ENCODE measurements around the gene MEA1.

MEA1 gene

GRCh38 chr6:43013843-43014433, at the start of gene MEA1, which contains the start of gene KLHDC3:
MEA1 (minus strand) TSS chr6:43013946; CDS start chr6:43013813, 133 bp downstream.
KLHDC3 (plus strand) TSS chr6:43014249; CDS start chr6:43017193, 2,944 bp downstream.
- peak; percentile 99 for DNase-seq (ENCODE audit: low spot score)
- TF ChIP-seq, protein P1, sequence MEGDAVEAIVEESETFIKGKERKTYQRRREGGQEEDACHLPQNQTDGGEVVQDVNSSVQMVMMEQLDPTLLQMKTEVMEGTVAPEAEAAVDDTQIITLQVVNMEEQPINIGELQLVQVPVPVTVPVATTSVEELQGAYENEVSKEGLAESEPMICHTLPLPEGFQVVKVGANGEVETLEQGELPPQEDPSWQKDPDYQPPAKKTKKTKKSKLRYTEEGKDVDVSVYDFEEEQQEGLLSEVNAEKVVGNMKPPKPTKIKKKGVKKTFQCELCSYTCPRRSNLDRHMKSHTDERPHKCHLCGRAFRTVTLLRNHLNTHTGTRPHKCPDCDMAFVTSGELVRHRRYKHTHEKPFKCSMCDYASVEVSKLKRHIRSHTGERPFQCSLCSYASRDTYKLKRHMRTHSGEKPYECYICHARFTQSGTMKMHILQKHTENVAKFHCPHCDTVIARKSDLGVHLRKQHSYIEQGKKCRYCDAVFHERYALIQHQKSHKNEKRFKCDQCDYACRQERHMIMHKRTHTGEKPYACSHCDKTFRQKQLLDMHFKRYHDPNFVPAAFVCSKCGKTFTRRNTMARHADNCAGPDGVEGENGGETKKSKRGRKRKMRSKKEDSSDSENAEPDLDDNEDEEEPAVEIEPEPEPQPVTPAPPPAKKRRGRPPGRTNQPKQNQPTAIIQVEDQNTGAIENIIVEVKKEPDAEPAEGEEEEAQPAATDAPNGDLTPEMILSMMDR (IDR thresholded peaks at IDR 0.05; ENCODE audit: extremely low read depth, missing control alignments): no peak

DNA sequence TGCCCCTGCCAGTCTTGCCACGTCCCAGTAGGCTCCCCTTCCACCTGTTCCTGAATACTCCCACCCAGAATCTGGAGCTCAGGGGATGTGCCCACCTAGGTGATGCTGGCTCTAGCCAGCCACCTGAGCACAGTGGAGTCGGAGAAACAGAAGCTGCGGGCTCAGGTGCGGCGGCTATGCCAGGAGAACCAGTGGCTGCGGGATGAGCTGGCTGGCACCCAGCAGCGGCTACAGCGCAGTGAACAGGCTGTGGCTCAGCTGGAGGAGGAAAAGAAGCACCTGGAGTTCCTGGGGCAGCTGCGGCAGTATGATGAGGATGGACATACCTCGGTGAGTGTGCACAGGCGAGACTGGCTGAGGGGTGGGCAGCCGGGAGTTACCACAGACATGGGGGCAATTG, 49.1 kb upstream of the MEA1 start:
- DNase-seq (ENCODE audit: low spot score): no peak
- TF ChIP-seq, protein P1 (IDR thresholded peaks at IDR 0.05; ENCODE audit: extremely low read depth, missing control alignments): no peak

- no peak for DNase-seq (ENCODE audit: low spot score)
These were observed 48.1 kb upstream of the MEA1 start for GRCh38 chr6:43061861-43062260.

DNA sequence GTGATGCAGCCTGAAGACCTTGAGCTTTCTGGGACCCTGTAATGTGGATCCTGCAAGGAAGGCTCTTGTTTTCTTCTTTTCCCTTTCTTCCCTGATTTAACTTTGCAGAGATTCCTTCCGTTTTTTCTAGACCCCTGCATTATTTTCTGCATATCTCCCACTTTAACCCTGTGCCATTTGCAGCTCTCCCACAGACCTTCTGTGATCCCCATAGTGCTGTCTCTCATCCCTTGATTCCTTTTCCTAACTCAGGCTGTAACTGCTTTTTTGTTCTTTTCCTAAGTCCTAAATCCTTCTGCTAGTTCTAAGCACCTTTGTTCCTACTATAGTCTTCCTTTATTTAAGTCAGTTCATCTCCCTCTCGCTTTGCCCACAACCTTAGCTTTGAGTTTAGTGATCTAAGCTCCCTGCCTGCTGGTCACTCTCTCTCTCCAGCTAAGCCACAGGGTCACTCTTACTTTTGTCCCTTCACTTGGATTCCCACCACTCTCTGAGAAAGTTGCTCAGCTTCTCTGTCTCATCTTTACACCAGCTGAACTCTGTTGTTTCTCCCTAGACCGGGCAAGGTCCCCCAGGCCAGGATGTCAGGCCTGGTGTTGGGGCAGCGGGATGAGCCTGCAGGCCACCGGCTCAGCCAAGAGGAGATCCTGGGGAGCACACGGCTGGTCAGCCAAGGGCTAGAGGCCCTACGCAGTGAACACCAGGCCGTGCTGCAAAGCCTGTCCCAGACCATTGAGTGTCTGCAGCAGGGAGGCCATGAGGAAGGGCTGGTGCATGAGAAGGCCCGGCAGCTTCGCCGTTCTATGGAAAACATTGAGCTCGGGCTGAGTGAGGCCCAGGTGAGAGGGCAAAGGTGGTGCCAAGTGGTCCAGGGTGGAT, 47.2 kb upstream of the MEA1 start:
- DNase-seq (ENCODE audit: low spot score): no peak
- TF ChIP-seq, protein P1 (IDR thresholded peaks at IDR 0.05; ENCODE audit: extremely low read depth, missing control alignments): no peak

More at GRCh38 chr6:43061861-43062260, 48.1 kb upstream of the MEA1 start:
- TF ChIP-seq, protein P1 (IDR thresholded peaks at IDR 0.05; ENCODE audit: extremely low read depth, missing control alignments): no peak

GRCh38 chr6:43060034-43060754, 46.4 kb upstream of the MEA1 start:
- TF ChIP-seq, protein P1 (IDR thresholded peaks at IDR 0.05; ENCODE audit: extremely low read depth, missing control alignments): no peak
- no peak for DNase-seq (ENCODE audit: low spot score)

- TF ChIP-seq, protein P1 (IDR thresholded peaks at IDR 0.05; ENCODE audit: extremely low read depth, missing control alignments): no peak
- DNase-seq (ENCODE audit: low spot score): peak; percentile 99
These were observed 45.7 kb upstream of the MEA1 start, which contains the start of the genes KLC4 and MRPL2 for GRCh38 chr6:43059168-43060033. KLC4 (plus strand) TSS chr6:43059631; CDS start chr6:43061336, 1,705 bp downstream. MRPL2 (minus strand) TSS chr6:43059434; CDS start chr6:43059381, 53 bp downstream.
